Measurements from ENCODE around the gene MRI1.

MRI1 gene

GRCh38 chr19:13761423-13761822 is 2.9 kb upstream of the MRI1 start:
- ChIA-PET CTCF (interaction anchor here (0.6 kb wide), 1 partner anchor 10 kb away, joined by 3 read pairs; no protein-coding TSS in a partner anchor), POLR2A (interaction anchor here (1.5 kb wide), 1 partner anchor 13 kb away, joined by 6 read pairs; a partner anchor contains a TSS)
- TF ChIP-seq SP1 (IDR thresholded peaks at IDR 0.05) (no peak), TARDBP (IDR thresholded peaks at IDR 0.05) (no peak), LEF1 (IDR thresholded peaks at IDR 0.05; ENCODE audit: borderline replicate concordance) (no peak), ARNT (IDR thresholded peaks at IDR 0.05) (no peak), L3MBTL2 (conservative IDR thresholded peaks at IDR 0.05) (no peak), PKNOX1 (IDR thresholded peaks at IDR 0.05) (no peak), ZNF384 (IDR thresholded peaks at IDR 0.05) (no peak), BHLHE40 (IDR thresholded peaks at IDR 0.05; ENCODE audit: borderline replicate concordance) (no peak)
- no peak for DNase-seq (ENCODE audit: extremely low spot score)

- POLR2A ChIA-PET: interaction anchor here (1.0 kb wide), 1 partner anchor 31 kb away, joined by 4 read pairs; no protein-coding TSS in a partner anchor
- CTCF ChIA-PET: interaction anchor here (0.8 kb wide), 1 partner anchor 99 kb away, joined by 8 read pairs; no protein-coding TSS in a partner anchor
- TF ChIP-seq FOXM1 (IDR thresholded peaks at IDR 0.05; ENCODE audit: borderline replicate concordance): no peak
- no peak for DNase-seq (ENCODE audit: extremely low spot score)
Observed at GRCh38 chr19:13762635-13763235, 1.6 kb upstream of the MRI1 start.

GRCh38 chr19:13763265-13763664 is 1.1 kb upstream of the MRI1 start:
- TF ChIP-seq L3MBTL2 (conservative IDR thresholded peaks at IDR 0.05) (no peak), CTBP1 (IDR thresholded peaks at IDR 0.05; ENCODE audit: borderline replicate concordance) (no peak), BHLHE40 (IDR thresholded peaks at IDR 0.05; ENCODE audit: borderline replicate concordance) (no peak), ARNT (IDR thresholded peaks at IDR 0.05) (no peak), FOXA1 (IDR thresholded peaks at IDR 0.05) (no peak), NFRKB (IDR thresholded peaks at IDR 0.05) (no peak), ZNF384 (IDR thresholded peaks at IDR 0.05) (no peak), ELF4 (IDR thresholded peaks at IDR 0.05) (no peak), FOXM1 (IDR thresholded peaks at IDR 0.05; ENCODE audit: borderline replicate concordance) (no peak), TARDBP (IDR thresholded peaks at IDR 0.05) (no peak), HDGF (IDR thresholded peaks at IDR 0.05; ENCODE audit: borderline replicate concordance) (no peak), SP1 (IDR thresholded peaks at IDR 0.05) (no peak), PKNOX1 (IDR thresholded peaks at IDR 0.05) (no peak), LEF1 (IDR thresholded peaks at IDR 0.05; ENCODE audit: borderline replicate concordance) (no peak), FOXK2 (IDR thresholded peaks at IDR 0.05) (no peak), SUZ12 (IDR thresholded peaks at IDR 0.05) (no peak)
- ChIA-PET POLR2A (interaction anchor here (1.0 to 1.5 kb wide), 2 partner anchors 15 to 32 kb away, joined by 4 to 16 read pairs; a partner anchor contains a TSS), CTCF (interaction anchor here (0.8 kb wide), 1 partner anchor 99 kb away, joined by 8 read pairs; no protein-coding TSS in a partner anchor)
- DNase-seq (ENCODE audit: extremely low spot score): no peak

- ChIA-PET POLR2A (interaction anchor here (1.0 to 2.1 kb wide), 9 partner anchors 9 to 90 kb away, joined by 3 to 31 read pairs (median 6); partner anchors contain the start of genes C19orf53 and ZSWIM4), CTCF (no interaction called here)
- DNase-seq (ENCODE audit: extremely low spot score): no peak
- TF ChIP-seq ELF4 (IDR thresholded peaks at IDR 0.05) (no peak), L3MBTL2 (conservative IDR thresholded peaks at IDR 0.05) (no peak)
Observed at GRCh38 chr19:13764821-13765394, 586 bp downstream of the MRI1 start.

GRCh38 chr19:13765395-13766094 is 1.2 kb downstream of the MRI1 start:
- ChIA-PET POLR2A (interaction anchor here (1.2 to 2.1 kb wide), 5 partner anchors 9 to 89 kb away, joined by 3 to 31 read pairs (median 6); partner anchors contain the start of genes C19orf53 and ZSWIM4), CTCF (no interaction called here)
- TF ChIP-seq PKNOX1 (IDR thresholded peaks at IDR 0.05) (no peak), SP1 (IDR thresholded peaks at IDR 0.05) (no peak), ELF4 (IDR thresholded peaks at IDR 0.05) (no peak), FOXK2 (IDR thresholded peaks at IDR 0.05) (no peak), ARNT (IDR thresholded peaks at IDR 0.05) (no peak), CTBP1 (IDR thresholded peaks at IDR 0.05; ENCODE audit: borderline replicate concordance) (no peak), SUZ12 (IDR thresholded peaks at IDR 0.05) (no peak), L3MBTL2 (conservative IDR thresholded peaks at IDR 0.05) (peak; percentile 39; the same call in 1 of the 2 replicates), TARDBP (IDR thresholded peaks at IDR 0.05) (no peak)
- DNase-seq (ENCODE audit: extremely low spot score): peak; percentile 38

GRCh38 chr19:13766095-13766481 is 1.8 kb downstream of the MRI1 start:
- TF ChIP-seq L3MBTL2 (conservative IDR thresholded peaks at IDR 0.05): no peak
- no peak for TF ChIP-seq ELF4 (IDR thresholded peaks at IDR 0.05)
- TF ChIP-seq SUZ12 (IDR thresholded peaks at IDR 0.05): no peak
- no peak for TF ChIP-seq TARDBP (IDR thresholded peaks at IDR 0.05)
- TF ChIP-seq HDGF (IDR thresholded peaks at IDR 0.05; ENCODE audit: borderline replicate concordance): no peak
- TF ChIP-seq CTBP1 (IDR thresholded peaks at IDR 0.05; ENCODE audit: borderline replicate concordance): no peak
- TF ChIP-seq ARNT (IDR thresholded peaks at IDR 0.05): no peak
- TF ChIP-seq FOXM1 (IDR thresholded peaks at IDR 0.05; ENCODE audit: borderline replicate concordance): no peak
- no peak for TF ChIP-seq PKNOX1 (IDR thresholded peaks at IDR 0.05)
- no peak for TF ChIP-seq LEF1 (IDR thresholded peaks at IDR 0.05; ENCODE audit: borderline replicate concordance)
- no peak for TF ChIP-seq BHLHE40 (IDR thresholded peaks at IDR 0.05; ENCODE audit: borderline replicate concordance)
- no peak for TF ChIP-seq ZNF384 (IDR thresholded peaks at IDR 0.05)
- TF ChIP-seq SP1 (IDR thresholded peaks at IDR 0.05): no peak
- TF ChIP-seq FOXK2 (IDR thresholded peaks at IDR 0.05): no peak
- TF ChIP-seq FOXA1 (IDR thresholded peaks at IDR 0.05): no peak
- TF ChIP-seq NFRKB (IDR thresholded peaks at IDR 0.05): no peak
- ChIA-PET POLR2A (interaction anchor here (2.1 kb wide), 1 partner anchor 8 kb away, joined by 31 read pairs; the partner anchor contains the start of gene C19orf53), CTCF (no interaction called here)
- no peak for DNase-seq (ENCODE audit: extremely low spot score)
